GM18502 (cell line): ENCODE measurements around the gene PRXL2B.

Source experiments
- ATAC-seq: cut with Tn5 transposase; IDR thresholded peaks from one replicate; pipeline ENCODE4 v1.9.1; 2021; ENCODE audit warnings: mild to moderate bottlenecking; ENCODE audit not compliant: unreplicated experiment, poor library complexity

The PRXL2B gene

DNA sequence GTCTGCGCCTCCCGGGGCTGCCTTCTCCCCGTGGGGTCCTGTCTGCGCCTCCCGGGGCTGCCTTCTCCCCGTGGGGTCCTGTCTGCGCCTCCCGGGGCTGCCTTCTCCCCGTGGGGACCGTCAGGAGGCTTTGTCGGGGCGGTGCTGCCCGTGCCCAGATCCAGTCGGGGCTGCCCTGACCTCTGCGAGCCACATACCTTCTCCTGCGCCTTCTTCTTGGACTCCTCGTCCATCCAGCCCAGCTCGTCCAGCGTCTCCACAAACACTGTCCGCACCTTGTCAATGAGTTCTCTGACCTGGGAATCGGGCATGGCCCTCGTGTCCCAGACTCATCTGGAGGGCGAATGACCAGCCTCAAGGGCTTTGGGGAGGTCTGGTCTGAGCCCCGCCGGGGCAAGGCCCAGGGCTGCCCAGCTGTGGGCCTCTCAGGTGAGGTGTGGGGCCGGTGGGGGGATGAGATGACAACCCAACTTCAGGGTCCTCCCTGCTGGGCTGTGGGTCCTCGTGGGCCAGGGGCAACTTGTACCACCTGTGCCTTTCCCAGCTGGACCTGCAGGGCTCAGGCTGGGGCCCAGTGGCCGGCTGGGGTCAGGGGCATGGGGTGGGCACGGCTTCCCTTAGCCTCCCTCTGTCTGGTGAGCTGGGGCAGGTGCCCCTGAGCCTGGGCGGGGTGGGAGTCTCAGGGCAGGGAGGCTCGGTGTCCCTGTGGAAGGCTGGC lies 9.4 kb downstream of the PRXL2B start:
- ATAC-seq, result no peak

GRCh38 chr1:2596530-2597333 lies 10.2 kb downstream of the PRXL2B start:
- ATAC-seq, result no peak

DNA sequence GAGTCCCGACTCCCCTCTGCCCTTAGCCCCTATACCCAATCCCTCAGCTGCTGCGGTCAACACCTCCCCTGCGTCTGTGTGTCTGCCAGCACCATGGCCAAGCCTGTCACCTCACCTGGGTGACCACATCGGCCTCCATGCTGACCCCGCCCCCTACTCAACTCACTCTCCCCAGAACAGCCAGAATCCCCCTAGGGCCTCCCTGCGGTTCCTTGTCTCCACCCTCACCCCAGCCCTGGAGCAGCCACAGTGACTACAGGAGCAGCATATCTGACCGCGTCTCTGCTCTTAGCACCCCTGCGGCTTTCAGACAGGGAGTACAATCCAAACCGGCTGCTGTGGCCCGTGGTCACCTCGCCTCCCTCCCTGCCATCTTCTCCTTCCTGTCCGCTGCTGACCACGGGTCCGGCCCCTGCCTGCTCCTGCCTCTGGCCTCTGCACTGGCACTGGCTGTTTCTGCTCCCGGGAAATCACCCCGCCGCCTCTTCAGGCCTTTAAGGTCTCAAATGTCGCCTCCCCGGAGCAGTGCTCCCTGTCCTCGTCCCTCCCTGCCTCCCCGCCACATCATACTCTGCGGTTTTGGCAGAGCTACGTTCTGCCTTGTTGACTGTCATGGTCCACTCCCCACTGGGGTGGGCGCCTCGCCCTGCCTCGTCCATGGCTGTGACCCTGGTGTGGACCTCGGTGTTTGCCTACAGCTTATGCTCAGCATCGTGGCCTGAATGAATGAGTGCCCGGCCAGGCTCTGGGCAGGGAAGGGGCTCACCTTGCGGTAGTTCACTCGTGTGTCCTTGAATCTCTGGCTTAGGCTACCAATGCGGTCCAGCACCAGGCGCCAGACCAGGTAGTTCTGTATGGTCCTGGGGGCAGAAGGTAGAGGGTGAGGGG lies 11.1 kb downstream of the PRXL2B start:
- no peak for ATAC-seq

DNA sequence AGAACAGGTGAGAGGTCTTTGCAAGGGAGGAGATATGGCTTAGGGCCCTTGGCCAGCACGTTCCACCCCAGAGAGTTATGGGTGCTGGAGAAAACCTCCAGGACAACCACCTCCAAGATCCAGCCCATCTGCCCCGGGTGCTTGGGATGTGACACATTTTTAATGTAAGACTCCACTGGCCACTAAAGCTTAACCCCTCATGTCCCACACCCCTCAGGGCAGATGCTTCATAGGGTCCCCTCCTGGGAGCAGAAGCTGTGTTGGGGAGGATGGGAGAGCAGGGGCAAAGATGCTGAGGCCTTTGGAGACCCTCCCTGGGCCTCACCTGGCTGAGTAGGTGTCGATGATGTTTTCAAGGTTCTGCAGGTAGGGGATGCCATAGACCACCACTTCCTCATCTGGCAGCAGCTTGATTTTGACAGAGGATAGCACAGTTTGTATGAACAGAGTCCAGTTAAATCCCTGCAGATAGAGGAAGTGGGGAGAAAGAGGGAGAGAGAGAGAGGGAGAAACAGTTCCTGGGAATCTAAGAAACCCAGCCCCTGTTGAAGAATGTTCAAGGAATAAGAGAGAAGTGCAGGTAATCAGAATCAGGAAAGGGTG lies 11.9 kb downstream of the PRXL2B start:
- ATAC-seq, result no peak

DNA sequence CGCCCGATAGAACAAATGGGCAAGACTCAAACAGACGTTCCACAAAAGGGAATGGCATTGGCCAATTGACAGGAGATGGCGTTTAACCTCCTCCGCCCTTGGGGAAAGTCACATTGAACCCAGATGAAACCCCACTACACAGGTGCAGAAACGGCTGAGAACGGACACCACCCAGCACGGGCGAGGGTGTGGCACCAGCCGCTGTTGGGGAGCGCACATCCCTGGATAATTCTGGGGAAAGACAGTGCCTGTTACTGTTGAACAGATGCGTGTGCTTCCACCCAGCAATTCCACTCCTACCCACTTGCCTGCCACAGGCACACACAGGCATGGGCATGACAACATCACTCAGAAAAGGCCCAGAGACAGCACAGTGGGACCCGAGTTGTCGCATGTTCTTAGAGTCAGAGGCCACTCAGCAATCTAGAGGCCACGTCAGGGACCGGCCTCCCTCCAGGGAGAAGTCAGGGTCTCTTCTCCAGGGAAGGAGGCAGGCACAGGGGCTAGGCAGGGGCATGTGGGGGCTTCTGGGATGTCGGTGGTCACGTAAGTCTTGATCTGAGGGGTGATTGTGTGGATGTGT lies 15.2 kb downstream of the PRXL2B start:
- ATAC-seq, result no peak

DNA sequence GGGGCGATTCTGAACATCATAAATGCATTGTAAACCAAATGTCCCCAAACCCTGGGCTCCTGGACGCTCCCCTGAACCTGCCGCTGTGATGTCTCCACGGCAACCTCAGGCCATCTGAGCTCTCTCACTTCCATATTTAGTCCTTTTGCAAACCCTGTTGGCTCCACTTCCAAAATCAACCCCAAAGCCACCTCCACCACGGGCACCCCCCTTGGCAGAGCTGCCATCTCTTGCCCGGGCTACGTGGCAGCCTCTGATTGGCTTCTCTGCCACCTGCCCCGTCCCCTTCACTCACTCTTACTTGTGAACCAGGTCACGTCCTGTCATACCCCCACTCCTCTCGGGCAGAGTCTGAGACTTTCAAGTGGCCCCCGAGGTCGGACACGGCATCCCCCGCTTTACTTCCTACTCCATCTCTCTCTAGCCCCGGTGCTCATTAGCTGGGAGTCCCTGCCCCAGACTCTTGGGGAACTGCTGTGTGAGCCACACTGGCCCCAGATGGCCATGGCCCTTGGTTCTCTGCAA lies 15.8 kb downstream of the PRXL2B start:
- no peak for ATAC-seq

GRCh38 chr1:2602866-2603520 lies 16.4 kb downstream of the PRXL2B start:
- no peak for ATAC-seq

- no peak for ATAC-seq
Measured at GRCh38 chr1:2603521-2604155, 17.1 kb downstream of the PRXL2B start.

GRCh38 chr1:2604156-2604843 lies 17.7 kb downstream of the PRXL2B start:
- ATAC-seq, result no peak

- ATAC-seq, result no peak
Measured at GRCh38 chr1:2604844-2605508, 18.4 kb downstream of the PRXL2B start.

DNA sequence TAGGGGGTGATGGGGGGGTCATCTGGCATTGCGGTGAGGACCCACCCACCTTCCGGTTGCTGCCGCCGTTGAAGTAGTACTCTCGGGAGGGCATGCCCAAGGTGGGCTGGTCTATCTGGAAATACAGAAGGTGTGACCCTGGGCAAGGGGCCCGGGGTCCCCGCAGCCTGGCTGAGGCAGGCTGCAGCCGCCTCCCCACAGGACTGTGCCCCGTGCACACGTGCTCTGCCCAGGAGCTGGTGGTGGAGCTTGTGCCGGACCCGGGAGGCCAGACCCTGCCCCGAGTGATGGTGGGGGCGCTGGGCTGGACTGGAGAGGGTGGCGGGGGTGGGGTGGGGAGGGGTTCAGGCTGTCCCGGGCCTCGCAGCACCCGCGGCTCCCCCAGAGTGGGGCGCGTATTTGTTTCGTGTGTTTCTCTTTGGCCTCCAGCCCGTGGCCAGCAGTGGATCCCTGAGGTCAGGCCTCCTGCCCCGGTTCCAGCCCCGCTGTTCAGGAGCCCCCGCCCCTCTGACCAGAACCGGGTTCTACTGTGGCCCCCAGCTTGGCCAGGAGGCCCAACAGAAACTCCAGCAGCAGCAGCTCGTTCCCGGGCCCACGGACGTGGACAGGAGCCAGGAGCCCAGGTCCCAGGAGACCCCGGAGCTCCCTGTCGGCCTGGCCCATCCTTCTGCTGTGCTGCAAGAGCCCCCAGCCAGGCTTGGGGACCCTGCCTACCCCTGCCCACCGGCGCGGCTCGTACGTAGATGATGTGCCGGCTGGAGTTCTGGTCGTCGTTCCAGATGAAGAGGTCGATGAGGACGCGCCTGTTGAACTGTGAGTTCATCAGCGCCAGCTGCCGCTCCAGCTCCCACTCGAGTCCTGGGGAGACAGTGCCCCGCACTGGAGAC lies 19.2 kb downstream of the PRXL2B start:
- ATAC-seq, result no peak

DNA sequence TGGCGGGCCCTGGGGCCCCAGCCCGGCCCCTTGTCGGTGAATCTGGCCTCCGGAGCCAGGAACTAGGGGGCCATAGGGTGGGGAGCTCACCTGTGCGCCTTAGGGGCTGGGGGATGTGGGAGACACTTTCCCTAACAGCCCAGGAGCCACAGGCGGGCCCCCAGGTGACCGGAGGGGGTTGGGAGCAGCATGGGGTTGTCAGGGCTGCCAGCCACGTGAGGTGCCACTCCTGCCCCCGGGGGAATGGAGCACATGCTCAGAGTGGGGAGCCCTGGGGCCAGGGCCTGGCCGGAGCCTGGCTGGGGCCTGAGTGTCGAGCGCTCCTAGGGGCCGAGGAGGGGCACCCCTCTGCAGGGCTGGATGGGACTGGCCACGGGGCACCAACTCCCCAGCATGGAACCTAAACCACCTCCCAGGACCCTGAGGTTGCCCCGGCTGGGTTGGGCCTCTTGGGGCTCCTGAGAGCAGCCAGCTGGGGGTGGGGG lies 19.9 kb downstream of the PRXL2B start:
- ATAC-seq, result no peak

- no peak for ATAC-seq
Measured at GRCh38 chr1:2606881-2607621, 20.5 kb downstream of the PRXL2B start.

- ATAC-seq, result no peak
Measured at GRCh38 chr1:2607641-2608091, 21.1 kb downstream of the PRXL2B start.

DNA sequence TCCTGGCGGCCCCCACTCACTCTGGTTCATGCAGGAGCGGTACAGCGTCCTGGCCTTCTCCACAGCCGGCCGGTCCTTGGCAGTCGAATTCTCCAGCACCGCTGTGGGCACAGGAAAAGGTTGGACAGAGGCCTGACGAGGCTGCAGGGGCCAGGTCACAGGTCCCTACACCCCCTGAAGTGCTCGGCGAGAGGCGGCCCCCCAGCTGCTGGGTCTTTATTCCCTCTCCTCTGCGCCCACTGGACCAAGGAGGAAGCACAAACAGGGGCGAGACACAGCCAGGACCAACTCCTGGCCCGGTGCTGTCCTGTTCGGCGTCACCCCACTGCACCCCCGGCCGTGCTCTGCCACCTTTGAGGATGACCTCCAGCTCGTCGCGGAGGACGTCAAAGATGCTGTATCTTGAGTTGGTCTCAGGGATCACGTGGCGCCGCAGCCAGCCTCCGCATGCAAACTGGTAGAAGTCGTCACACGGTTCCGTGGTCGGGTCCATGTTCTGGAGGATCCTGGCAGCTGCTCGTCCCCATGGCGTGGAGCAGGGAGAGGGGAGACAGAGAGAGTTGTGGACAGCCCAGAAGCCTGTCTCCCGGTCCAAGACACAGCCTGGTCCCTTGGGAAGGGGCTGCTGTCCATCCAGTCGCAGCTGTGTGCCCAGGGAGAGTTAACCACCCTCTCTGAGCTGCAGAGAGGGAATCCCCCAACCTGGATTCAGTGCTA lies 22.9 kb downstream of the PRXL2B start:
- ATAC-seq, result no peak
